PC-3 (cell line): ENCODE results near the gene PKMYT1. TPM values are rescaled to one million over a fixed set of nuclear protein-coding genes. Genes with fewer than 3 reads are reported as not detected.

ENCODE experiments used
- ATAC-seq: fragments of 200-7000 bp; cut with Tn5 transposase; 2 replicates; pipeline ENCODE4 v1.9.1; 2020; ENCODE audit warnings: mild to moderate bottlenecking, moderate library complexity
- BruUV-seq: library from RNA; stranded (reverse); fragments of 400-500 nt; replicated peaks from 2 replicates; lab custom pipeline; 2021; lab: Mats Ljungman, UMichigan
- CTCF ChIA-PET: fragments of 300-600 bp; sonication (Branson Sonifier 250); formaldehyde crosslinking; loops from one replicate; lab custom pipeline; 2022; ENCODE audit warnings: antibody characterized with exemption; lab: Charles Lee
- POLR2A ChIA-PET: fragments of 300-600 bp; sonication (Branson Sonifier 250); formaldehyde crosslinking; loops from one replicate; lab custom pipeline; 2022; ENCODE audit warnings: antibody characterized with exemption; ENCODE audit not compliant: unreplicated experiment; lab: Charles Lee
- DNase-seq: peaks from one replicate; pipeline ENCODE4 v3.0.0-alpha.2; 2015
- H2AFZ ChIP-seq: fragments of 300-600 bp; sonication (generic); 2 replicates; pipeline ENCODE4 v1.6.0; 2016; ENCODE audit warnings: antibody characterized with exemption, low read length
- H3F3A ChIP-seq: fragments of 300-600 bp; sonication (generic); one replicate; pipeline ENCODE4 v1.6.0; 2017; ENCODE audit warnings: antibody characterized with exemption, low read length, control low read depth, mild to moderate bottlenecking; ENCODE audit not compliant: unreplicated experiment
- H3K27ac ChIP-seq: fragments of 300-600 bp; sonication (generic); 2 replicates; pipeline ENCODE4 v1.5.1; 2016; ENCODE audit warnings: mild to moderate bottlenecking, low read length
- H3K27me3 ChIP-seq: fragments of 300-600 bp; sonication (generic); 2 replicates; pipeline ENCODE4 v1.6.1; 2016; ENCODE audit warnings: low read length, mixed read lengths
- H3K36me3 ChIP-seq: fragments of 300-600 bp; sonication (generic); 2 replicates; pipeline ENCODE4 v1.6.1; 2016; ENCODE audit warnings: low read depth, mixed run types, low read length, mixed read lengths
- H3K4me1 ChIP-seq: fragments of 300-600 bp; sonication (generic); 2 replicates; pipeline ENCODE4 v1.5.1; 2016; ENCODE audit warnings: low read length; ENCODE audit not compliant: insufficient read depth
- H3K4me2 ChIP-seq: fragments of 300-600 bp; sonication (generic); 2 replicates; pipeline ENCODE4 v1.6.0; 2016; ENCODE audit warnings: low read length
- H3K4me3 ChIP-seq: fragments of 300-600 bp; sonication (generic); 2 replicates; pipeline ENCODE4 v1.5.1; 2016; ENCODE audit warnings: mild to moderate bottlenecking, low read length, mixed read lengths
- H3K79me2 ChIP-seq: fragments of 300-600 bp; sonication (generic); 2 replicates; pipeline ENCODE4 v1.6.1; 2017; ENCODE audit warnings: low read length, mixed read lengths
- H3K9ac ChIP-seq: fragments of 300-600 bp; sonication (generic); 2 replicates; pipeline ENCODE4 v1.6.0; 2016; ENCODE audit warnings: mild to moderate bottlenecking, low read length
- H3K9me2 ChIP-seq: fragments of 300-600 bp; sonication (generic); replicated peaks from 2 replicates; pipeline ENCODE4 v1.6.1; 2016; ENCODE audit warnings: mixed run types, low read length, mixed read lengths
- H3K9me3 ChIP-seq: fragments of 300-600 bp; sonication (generic); 2 replicates; pipeline ENCODE4 v1.6.1; 2016; ENCODE audit warnings: low read length, mixed read lengths
- H4K20me1 ChIP-seq: fragments of 300-600 bp; sonication (generic); 2 replicates; pipeline ENCODE4 v1.6.1; 2016; ENCODE audit warnings: low read length, mixed read lengths
- EZH2 ChIP-seq: fragments of 300-600 bp; sonication (generic); IDR thresholded peaks from one replicate; pipeline ENCODE4 v1.6.1; 2017; ENCODE audit warnings: antibody characterized with exemption, mild to moderate bottlenecking, low read length; ENCODE audit not compliant: unreplicated experiment
- EZH2phosphoT487 ChIP-seq: fragments of 300-600 bp; sonication (generic); IDR thresholded peaks from 2 replicates; pipeline ENCODE4 v1.6.1; 2018; ENCODE audit warnings: mild to moderate bottlenecking, antibody characterized with exemption, low read length, borderline replicate concordance
- intact Hi-C: fragments of 100-400 bp; cut with micrococcal nuclease; formaldehyde crosslinking; loops from 2 replicates; pipeline ENCODE4 v1.9.0; 2023
- total RNA-seq: library from RNA; depleted of rRNA; stranded (reverse); fragments of >200 nt; gene quantifications from 2 replicates; pipeline ENCODE4 v1.2.3, GENCODE V29; 2014
- TF ChIP-seq, protein P1 (sequence below): fragments of 300-600 bp; sonication (generic); conservative IDR thresholded peaks from 2 replicates; pipeline ENCODE4 v1.5.1; 2017; ENCODE audit warnings: antibody characterized with exemption, low read depth, mild to moderate bottlenecking, low read length

PKMYT1 gene
- total RNA-seq, 1 experiment from 2014 or later, result 51.9 TPM

DNA sequence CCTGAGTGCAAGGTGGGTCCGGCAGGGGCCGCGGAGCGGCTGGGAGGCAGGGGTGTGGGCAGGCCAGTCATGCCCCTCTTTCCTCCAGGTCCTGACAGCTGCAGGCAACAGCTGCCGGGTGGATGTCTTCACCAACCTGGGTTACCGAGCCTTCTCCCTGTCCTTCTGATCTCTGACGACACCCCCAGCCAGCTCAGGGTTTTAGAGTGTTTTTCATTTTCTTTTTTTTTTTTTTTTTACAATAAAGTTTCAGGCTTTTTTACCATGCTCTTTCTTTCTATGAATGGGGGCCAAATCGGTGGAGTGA, 47.2 kb upstream of the PKMYT1 start:
- no peak for ATAC-seq
- Histone ChIP-seq H3K79me2 (no peaks in the 10 kb centered on the region), H3K27me3 (no peaks in the 10 kb centered on the region), H3K36me3 (no peaks in the 10 kb centered on the region), H3K4me3 (no peak overlapping the region), H2AFZ (no peak overlapping the region), H4K20me1 (no peaks in the 10 kb centered on the region), H3K9ac (no peak overlapping the region), H3K4me2 (peak overlapping the region; percentile 68), H3K4me1 (peaks cover 34% of the 10 kb centered on the region), H3K27ac (no peak overlapping the region), H3K9me2 (no peaks in the 10 kb centered on the region), H3K9me3 (no peaks in the 10 kb centered on the region), H3F3A (no peaks in the 10 kb centered on the region)
- CTCF ChIA-PET, result interaction anchor here (0.6 to 1.2 kb wide), 3 partner anchors 23 to 526 kb away, joined by 3 to 14 read pairs (median 12); no protein-coding TSS in a partner anchor
- intact Hi-C loops, result no loop called here
- no peak for DNase-seq
- TF ChIP-seq EZH2, result no peak
- TF ChIP-seq EZH2phosphoT487, result no peak
- TF ChIP-seq, protein P1, sequence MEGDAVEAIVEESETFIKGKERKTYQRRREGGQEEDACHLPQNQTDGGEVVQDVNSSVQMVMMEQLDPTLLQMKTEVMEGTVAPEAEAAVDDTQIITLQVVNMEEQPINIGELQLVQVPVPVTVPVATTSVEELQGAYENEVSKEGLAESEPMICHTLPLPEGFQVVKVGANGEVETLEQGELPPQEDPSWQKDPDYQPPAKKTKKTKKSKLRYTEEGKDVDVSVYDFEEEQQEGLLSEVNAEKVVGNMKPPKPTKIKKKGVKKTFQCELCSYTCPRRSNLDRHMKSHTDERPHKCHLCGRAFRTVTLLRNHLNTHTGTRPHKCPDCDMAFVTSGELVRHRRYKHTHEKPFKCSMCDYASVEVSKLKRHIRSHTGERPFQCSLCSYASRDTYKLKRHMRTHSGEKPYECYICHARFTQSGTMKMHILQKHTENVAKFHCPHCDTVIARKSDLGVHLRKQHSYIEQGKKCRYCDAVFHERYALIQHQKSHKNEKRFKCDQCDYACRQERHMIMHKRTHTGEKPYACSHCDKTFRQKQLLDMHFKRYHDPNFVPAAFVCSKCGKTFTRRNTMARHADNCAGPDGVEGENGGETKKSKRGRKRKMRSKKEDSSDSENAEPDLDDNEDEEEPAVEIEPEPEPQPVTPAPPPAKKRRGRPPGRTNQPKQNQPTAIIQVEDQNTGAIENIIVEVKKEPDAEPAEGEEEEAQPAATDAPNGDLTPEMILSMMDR, result no peak
- BruUV-seq, result no TSS peak
- POLR2A ChIA-PET, result interaction anchor here (1.2 kb wide), 1 partner anchor 7 kb away, joined by 11 read pairs; the partner anchor contains the start of gene TNFRSF12A

DNA sequence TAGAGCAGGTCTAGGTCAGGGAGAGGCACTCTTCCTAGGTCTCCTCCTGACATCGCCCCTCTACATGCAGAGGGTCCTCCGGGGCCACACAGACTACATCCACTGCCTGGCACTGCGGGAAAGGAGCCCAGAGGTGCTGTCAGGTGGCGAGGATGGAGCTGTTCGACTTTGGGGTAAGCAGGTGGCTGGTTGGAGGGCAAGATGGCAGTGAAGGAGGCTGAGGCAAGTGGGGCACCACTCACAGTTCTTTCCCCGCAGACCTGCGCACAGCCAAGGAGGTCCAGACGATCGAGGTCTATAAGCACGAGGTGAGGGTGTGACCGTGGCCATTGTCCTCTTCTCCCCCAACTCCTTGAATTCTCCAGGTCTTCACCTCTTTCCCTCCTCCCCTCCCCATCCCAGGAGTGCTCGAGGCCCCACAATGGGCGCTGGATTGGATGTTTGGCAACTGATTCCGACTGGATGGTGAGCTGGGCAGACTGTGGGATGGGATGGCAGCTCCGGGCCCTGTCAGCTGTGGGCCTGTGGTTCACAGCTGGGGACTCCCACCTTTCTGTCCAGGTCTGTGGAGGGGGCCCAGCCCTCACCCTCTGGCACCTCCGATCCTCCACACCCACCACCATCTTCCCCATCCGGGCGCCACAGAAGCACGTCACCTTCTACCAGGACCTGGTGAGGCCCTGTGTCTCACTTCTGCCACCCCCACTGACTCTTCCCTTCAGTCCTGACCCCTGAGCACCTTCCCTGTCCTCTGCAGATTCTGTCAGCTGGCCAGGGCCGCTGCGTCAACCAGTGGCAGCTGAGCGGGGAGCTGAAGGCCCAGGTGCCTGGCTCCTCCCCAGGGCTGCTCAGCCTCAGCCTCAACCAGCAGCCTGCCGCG, 46.6 kb upstream of the PKMYT1 start:
- no peak for ATAC-seq
- Histone ChIP-seq H3K27me3 (no peaks in the 10 kb centered on the region), H4K20me1 (no peaks in the 10 kb centered on the region), H3F3A (no peaks in the 10 kb centered on the region), H2AFZ (no peak overlapping the region), H3K9me3 (no peaks in the 10 kb centered on the region), H3K4me2 (no peak overlapping the region), H3K36me3 (peaks cover 3% of the 10 kb centered on the region; the same call in 1 of the 2 replicates), H3K9me2 (no peaks in the 10 kb centered on the region), H3K4me3 (no peak overlapping the region), H3K79me2 (peaks cover 3% of the 10 kb centered on the region), H3K9ac (no peak overlapping the region), H3K4me1 (peaks cover 32% of the 10 kb centered on the region), H3K27ac (no peak overlapping the region)
- TF ChIP-seq EZH2phosphoT487 (no peak), EZH2 (no peak)
- TF ChIP-seq, protein P1, result no peak
- no TSS peak for BruUV-seq
- POLR2A ChIA-PET, result no interaction called here
- no peak for DNase-seq
- intact Hi-C loops, result no loop called here
- CTCF ChIA-PET, result interaction anchor here (0.6 kb wide), 1 partner anchor 525 kb away, joined by 12 read pairs; no protein-coding TSS in a partner anchor

DNA sequence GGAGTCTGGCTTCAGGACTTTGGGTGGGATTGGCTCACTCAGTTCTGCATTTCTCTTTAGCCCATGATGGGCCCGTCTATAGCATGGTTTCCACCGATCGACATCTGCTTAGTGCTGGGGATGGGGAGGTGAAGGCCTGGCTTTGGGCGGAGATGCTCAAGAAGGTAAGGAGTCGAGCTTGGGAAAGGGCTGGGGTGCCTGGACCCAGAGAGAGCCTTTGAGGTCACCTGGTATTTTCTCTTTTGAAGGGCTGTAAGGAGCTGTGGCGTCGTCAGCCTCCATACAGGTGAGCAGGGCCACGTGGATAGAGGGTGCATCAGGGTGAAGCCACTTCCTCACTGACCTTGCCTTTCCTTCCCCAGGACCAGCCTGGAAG, 45.7 kb upstream of the PKMYT1 start:
- Histone ChIP-seq H3K4me2 (no peak overlapping the region), H3K27ac (no peak overlapping the region), H3K79me2 (peaks cover 12% of the 10 kb centered on the region), H2AFZ (no peak overlapping the region), H3K9ac (no peak overlapping the region), H4K20me1 (no peaks in the 10 kb centered on the region), H3K36me3 (peaks cover 10% of the 10 kb centered on the region), H3F3A (no peaks in the 10 kb centered on the region), H3K27me3 (no peaks in the 10 kb centered on the region), H3K4me3 (no peak overlapping the region), H3K4me1 (peaks cover 25% of the 10 kb centered on the region), H3K9me3 (no peaks in the 10 kb centered on the region), H3K9me2 (no peaks in the 10 kb centered on the region)
- DNase-seq (no peak), ATAC-seq (no peak)
- POLR2A ChIA-PET, result no interaction called here
- no TSS peak for BruUV-seq
- TF ChIP-seq EZH2phosphoT487, result no peak
- no peak for TF ChIP-seq EZH2
- TF ChIP-seq, protein P1, result no peak
- intact Hi-C loops, result no loop called here
- CTCF ChIA-PET, result no interaction called here
